ACHN (cell line): Measurements from ENCODE around the gene NDUFAF8.
A peak's percentile ranks its signal among the peaks of the same experiment; 100 is the strongest.
"Not testable (repeated sequence)": the region's sequence is repeated elsewhere in the genome, so short reads cannot be mapped to it uniquely, and the experiment has no call there.

ENCODE experiments used
- DNase-seq: peaks from one replicate; pipeline ENCODE4 v3.0.0-alpha.2; 2015
- in situ Hi-C: cut with HindIII; loops from 2 replicates; pipeline ENCODE4 v1.10.0; 2017; ENCODE audit warnings: low sequenced_read_pairs, low pct_ligation_motif_present, low pct_unique_long_range_greater_than_20kb

NDUFAF8 gene

DNA sequence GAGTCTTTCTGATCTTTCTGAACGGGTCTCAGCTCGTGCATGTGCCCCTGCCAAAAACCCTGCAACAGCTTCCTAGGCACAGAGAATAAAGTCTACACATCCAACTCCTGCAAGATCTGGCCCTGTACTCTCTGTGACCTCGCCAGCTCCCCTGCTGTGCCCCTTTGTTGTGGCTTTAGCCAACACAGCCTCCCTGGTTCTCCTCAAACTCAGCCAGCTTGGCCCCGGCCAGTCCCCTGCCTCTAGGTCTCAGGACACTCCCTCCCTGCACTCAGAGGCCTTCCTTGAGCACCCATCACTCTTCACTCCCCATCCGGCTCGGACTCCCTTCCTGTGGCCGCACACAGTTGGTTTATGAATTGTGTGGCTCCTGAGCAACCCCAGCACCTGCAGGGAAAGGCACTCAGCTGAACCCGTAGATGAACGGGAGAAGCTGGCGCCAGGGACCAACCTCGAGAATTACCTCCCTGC is 17.7 kb upstream of the NDUFAF8 start:
- in situ Hi-C loops = no loop called here
- DNase-seq = no peak

DNA sequence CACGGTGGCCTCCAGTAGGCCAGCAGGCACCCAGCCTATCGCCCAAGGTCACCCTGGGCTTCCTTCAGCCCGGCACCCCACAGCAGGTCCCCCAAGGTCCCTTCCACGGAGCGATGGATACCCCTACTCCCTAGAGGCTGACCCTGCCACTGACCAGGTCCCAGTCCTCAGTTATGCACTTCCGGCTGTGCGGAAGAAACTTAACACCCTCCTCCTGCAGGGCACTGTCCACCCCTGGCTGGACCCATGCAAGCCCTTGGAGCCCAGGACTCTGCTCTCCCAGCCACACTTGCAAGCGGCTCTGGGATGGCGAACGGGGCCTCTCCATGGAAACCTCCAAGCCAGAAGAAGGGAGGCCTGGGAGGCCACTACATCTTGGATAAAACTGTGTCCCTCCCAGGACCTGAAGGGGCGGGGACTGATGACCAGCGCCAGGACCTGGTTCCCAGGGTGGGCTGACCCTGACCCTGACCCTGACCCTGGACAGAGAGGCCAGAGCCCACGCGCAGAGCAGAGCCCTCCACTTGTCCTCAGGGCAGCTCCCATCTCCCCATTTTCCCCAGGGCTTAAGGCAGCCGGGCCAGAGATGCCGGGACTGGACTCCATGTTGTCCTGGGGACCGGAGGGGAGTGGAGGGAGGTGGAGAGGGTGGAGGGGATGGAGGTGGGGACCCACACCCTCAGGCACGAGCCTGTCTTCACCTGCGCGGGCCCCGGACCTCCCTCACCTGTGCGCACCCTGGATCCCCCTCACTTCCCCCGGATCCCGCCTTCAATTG is 17.1 kb upstream of the NDUFAF8 start:
- no peak for DNase-seq
- in situ Hi-C loops = no loop called here

DNA sequence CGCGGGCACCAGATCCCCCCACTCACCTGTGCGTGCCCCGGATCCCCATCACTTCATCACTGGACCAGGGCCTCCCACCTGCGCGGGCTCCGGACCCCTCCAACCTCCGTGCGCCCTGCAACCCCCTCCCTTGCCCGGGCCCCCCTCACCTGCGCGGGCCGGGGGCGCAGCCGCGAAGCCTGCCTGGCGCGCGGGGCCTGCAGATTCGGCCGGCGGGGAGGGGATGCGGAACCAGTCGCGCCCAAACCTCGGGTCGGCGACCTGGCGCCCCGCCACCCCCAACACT is 16.6 kb upstream of the NDUFAF8 start:
- in situ Hi-C loops = no loop called here
- DNase-seq = no peak

DNA sequence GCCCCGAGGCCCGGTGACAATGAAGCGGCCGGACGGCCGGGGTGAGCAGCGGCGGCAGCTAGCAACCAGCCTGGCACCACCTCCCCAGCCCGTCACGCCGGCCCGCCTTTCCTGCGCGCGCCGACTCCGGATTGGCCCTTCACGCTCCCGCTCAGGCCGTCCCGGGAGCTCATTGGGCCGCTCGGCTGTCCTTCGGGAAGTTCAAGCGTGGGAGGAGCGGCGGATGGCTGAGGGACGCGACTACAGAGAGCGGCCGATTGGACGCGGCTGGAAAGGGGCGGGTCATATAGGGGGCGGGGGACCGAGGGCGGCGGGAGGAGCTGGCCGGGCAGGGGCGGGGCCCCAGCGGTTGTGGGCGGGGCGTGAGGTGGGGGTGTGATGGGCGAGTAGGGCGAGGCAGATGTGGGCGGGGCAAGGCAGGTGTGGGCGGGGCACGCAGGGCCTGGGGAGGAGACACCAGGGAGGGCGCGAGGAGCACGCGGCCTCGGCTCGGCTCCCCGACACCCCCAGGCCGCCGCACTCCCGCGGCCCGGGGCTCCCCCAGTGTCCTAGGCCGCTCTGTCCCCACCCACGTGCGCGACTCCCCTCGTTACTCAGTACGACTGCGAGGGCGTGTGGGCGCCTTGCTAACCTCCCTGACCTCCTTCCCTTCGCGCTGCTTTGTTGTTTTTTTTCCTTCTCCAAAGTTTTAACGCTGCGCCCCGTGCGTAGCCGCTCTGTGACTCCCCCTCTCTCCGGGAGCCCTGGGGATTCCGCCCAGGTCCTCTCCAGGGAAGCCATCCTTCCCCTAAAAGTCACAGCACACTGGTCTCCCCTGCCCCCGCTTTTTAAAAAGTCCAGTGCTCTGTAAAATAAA is 16.0 kb upstream of the NDUFAF8 start, which contains the start of gene CEP131:
Gene CEP131 (minus strand): TSS at position 60 of the 856 bp plus-strand sequence. CDS start 2,909 bp downstream, outside the sequence.
- in situ Hi-C loops = no loop called here
- peak; percentile 99 for DNase-seq

DNA sequence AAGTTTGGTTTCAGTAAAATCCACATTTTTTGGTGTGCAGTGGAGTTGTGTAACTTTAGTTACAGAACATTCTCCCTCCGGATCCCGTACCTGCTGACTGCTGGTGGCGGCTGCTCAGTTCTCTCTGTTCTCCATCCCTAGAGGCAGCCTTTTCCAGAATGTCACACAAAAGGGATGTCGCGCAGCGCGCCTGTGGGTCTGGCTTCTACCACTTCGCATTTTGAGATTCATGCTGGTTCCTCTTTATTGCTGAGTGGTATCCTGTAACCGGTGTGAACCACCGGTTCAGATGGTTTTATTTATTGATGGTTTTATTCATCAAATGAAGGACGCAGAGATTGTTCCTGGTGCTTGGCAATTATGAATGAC is 15.4 kb upstream of the NDUFAF8 start:
- in situ Hi-C loops = no loop called here
- DNase-seq = no peak

DNA sequence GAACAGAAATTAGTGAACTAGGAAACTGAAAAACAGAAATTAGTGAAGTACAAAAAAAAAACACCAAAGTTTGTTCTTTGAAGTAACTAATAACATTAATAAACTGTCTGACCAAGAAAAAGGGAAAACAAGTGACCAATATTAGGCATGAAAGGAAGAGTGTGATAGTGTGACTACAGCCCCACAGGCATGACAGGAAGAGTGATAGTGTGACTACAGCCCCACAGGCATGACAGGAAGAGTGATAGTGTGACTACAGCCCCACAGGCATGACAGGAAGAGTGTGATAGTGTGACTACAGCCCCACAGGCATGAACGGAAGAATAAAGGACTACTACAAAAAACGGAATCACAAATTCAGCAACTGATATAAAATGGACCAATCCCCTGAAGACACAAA is 11.5 kb upstream of the NDUFAF8 start:
- DNase-seq, in situ Hi-C loops: not testable (repeated sequence)

DNA sequence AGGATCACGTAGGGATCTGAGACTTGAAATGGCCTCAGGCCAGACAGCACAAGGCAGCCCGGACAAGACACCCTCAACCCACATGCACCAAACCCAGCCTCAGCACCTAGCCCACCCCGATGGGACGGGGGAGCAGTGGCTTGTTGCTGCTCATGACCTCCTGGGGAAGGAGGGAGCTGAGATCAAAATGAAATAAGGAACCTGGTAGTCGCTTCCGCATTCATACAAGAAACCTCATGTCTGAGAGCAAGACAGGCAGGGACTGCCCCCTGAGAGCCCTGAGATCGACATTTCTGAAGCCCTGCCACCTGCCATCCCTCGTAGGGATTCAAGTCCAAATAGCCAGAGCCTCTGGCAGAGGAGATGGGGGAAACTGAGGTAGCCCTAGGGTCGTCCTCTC is 10.7 kb upstream of the NDUFAF8 start:
- in situ Hi-C loops = no loop called here
- no peak for DNase-seq

DNA sequence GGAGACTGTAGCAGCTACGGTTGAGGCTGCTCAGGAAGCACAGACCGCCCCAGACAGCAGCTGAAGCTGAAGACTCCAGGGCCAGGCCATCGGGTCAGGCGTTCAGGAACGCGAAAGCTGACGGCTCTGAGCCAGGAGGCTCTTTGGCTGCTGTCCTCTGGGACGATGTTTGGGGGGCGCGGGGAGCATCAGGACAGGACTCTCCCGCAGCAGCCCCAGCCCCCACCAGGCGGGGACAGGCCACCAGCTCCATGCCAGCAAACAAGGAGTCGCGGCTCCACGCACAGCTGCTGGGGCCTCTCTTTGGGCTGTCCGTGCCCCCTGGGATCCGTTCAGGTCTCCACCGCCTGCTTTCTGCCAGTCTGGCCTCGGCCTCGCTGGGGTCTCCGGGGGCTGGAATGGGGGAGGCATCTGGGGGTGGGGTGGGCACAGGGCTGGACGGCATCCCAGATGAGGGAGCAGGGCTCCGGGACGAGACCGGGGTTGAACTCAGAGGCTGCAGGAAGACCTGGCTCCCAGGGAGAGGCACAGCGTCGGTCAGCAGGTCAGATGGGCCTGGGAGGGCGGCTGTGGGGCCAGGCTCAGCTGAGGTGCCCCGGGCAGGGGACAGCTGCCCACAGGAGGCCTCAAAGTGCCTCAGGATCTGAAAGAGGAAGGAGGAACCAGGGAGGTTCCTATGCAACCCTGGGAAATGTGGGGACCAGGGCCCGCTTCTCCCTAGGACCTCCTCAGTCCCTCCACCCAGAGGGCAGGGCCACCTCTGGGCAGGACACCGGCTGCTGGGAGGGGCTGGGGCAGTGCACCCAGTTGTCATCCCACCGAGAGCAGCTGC is 10.1 kb upstream of the NDUFAF8 start:
- in situ Hi-C loops = no loop called here
- no peak for DNase-seq

DNA sequence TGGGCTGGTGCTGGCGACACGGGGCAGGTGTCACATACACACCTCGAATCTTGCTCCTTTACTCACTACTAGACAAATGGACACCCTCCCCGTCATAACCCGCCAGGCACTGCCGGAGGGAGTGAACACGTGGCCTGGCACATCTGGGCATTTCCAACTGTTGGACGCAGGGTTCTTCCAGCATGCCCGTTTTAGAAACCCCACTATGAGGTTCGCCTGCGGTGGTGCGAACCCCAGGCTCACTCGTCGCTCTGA is 9.5 kb upstream of the NDUFAF8 start:
- in situ Hi-C loops = no loop called here
- no peak for DNase-seq

DNA sequence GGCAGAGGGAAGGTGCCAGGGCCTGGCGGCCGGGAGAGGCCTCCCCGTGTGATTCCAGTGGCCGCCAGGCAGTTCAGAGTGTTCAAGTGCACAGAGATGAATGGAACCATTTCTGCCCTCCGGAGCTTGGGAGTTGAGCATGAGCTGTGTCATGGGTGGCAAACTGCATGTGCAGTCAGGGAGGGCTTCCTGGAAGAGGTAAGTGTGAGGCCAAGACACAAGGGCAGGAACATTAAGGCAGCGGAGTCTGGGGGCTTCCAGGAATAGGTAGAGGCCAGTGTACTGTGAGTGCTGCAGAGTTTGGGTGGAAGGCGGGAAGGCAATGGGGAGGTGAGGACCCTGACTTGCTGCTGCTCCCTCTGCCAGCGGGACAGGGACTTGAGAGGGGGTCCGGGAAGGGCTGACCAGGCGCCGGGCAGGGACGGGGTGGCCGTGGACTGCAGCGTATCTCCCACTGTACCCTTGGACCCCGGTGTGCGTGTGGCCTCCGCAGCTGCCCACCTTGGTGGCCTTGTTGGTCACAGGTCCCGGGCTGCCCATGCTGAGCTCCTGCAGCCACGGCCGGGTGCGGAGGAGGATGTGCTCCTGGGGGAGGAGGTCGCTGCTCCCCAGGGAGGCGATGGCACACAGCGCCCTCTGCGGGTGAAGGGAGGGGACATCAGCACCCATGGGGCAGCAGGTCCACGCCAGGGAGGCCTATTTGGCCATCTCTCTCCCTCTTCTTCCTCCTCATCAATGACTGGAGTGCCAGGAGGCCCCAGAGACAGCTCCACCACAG is 8.9 kb upstream of the NDUFAF8 start:
- DNase-seq = no peak
- in situ Hi-C loops = no loop called here

DNA sequence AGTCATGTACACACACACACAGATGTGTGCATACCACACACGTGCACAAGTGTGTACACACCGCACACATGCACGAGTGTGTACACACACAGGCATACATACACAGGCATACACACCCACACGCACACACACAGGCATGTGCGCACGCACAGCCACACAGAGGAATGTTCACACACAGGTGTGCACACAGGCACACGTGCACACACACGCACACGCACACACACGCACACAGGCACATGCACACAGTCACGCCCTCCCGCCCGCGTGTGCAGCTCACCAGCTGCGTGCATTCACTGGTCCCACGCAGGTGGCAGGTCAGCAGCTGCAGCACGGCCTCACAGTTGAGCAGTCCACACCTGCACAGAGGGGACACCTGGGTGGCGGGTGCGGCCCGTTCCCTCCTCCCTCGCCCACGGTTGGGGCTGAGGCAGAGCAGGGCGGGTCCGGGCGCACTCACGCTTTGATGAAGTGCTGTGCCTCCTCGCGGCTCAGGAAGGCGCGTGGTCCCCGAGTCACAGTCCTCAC is 7.9 kb upstream of the NDUFAF8 start:
- in situ Hi-C loops = no loop called here
- DNase-seq = no peak

DNA sequence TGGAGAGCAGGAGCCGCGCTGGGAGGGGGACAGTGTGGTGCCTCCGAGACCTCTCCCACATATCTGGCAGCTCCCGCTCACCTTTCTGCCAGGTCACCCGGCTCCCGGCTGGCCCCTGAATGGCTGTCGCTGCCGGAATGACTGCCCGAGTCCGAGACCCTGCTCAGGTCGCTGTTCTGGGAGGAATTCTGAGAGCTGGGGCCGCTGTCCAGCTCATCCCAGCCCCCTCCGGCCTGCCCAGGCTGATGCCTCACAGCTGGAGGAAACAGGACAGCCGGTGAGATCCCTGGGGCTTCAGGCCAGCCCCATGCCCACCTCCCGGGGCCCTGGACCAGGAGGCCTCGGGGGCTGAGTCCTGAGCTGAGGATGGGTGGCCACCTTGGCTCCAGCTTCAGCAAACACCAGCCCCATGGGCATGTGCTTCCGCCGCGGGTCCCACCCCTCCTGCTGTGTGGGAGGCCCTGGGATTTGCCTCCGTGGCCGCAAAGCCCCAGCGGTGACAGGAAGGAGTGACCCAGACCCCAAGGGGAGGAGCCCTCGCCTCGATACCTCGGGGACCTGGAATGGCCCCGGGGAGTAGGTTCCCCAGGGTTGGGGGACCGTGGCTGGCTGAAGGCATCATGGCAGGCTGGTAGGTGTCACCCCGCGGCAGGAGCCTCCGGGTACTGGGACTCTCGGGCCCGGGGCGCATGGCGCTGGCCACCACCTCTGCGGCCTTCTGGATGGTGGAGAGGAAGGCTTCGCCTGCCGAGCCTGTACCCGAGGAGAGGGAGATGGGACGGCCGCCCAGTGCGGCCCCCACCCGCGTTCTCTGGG is 7.1 kb upstream of the NDUFAF8 start:
- in situ Hi-C loops = no loop called here
- DNase-seq = no peak

DNA sequence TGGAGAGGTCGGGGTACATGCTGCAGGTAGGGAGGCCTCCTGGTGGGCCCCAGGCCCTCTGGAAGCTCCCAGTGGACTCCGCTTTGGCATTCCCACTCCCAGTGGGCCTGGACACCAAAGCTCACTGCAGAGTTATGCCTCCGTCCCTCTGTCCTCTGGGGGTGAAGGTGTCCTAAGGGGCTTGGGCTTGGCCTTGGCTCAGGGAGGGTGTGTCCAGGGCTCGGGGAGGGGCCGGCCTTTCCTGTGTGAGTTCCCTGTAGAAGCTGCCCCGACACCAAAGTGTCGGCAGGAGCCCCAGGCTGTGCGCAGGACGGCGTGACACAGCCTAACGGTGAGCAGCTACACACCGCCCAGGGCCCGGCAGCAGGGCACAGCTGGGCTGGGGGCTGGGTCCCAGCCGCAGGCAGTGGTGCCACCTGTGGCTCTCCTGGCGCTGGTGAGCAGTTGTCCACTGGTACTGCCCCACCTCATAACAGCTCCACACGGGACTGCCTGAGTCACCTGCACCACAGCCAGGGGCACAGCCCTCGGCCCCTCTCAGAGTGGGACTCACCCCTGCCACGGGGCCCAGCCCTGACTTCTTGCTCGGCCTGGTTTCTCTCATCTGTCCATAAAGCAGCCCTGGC is 6.4 kb upstream of the NDUFAF8 start:
- DNase-seq = no peak
- in situ Hi-C loops = no loop called here

DNA sequence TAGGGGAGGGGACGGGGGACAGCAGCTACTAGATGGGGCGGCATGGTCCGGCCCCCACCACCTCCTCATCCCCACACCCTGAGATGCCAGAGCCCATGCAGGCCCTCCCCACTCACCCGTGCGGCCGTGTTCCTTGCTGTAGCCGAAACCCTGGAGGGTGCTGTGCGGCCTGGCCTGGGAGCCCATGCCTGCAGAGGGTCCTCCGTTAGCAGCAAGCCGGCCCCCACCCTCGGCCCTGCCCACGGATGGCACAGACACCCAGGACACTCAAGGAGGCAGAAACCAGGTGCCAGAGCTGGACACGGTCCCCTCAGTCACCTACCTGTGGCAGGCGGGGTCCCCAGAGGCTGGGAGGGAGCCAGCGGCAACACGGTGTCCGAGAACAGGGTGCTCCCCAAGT is 5.8 kb upstream of the NDUFAF8 start:
- in situ Hi-C loops = no loop called here
- DNase-seq = no peak

DNA sequence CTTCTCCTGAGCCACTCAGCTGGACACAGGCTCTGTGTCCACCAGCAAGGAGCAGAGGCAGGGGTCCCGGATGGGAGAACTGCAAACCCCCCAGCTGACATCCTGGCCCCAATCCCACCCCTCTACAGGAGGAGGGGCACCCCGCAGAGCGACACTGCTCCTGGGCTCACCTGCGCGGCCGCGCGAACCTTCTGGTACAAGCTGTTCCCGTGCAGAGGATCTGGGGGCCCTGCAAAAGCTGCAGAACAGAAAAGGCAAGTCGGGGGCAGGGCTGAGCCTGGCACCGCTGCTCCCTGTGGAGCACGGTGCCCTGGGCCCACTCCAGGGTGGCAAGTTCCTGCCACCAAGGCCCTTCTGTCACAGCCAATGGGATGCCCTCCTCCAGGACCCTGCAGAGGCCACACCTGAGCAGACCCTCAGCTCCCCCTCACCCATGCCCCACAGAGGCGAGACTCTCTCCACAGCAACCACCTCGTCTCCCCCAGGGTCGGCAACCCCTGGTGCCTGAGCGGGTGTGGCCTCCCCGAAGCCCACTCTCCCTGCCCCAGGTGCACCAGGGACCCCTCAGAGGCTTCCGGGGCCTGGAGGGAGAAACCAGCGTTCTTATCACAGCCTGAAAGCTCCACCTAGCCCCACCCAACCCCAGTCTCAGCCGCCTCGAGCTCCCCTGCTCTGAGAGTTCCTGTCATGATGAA is 5.2 kb upstream of the NDUFAF8 start:
- no peak for DNase-seq
- in situ Hi-C loops = no loop called here

DNA sequence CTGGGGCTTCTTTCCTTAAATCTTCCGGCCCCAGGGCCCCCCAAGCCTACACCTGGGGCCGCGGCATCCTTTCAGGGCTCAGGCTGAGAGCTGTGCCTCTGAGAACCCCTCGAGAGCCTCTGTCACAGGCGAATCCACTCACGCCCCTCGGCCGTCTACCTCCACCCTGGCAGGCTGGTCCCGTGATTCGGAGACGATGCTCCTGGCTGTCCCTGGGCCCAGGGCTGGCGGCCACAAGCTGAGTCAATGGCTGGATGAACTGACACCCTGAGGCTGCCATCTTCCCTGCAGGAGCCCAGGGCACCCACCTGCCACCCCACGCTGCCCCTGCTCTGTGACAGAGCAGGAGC is 4.6 kb upstream of the NDUFAF8 start:
- in situ Hi-C loops = no loop called here
- DNase-seq = no peak
